HEK293 (cell line): ENCODE measurements around the gene CHKA.

Experiments used
- CTCF ChIA-PET: fragments of 350-600 bp; formaldehyde crosslinking; extraction: SDS; loops from one replicate; lab custom pipeline; 2021; ENCODE audit warnings: antibody characterized with exemption; lab: Yijun Ruan, JAX
- POLR2A ChIA-PET: fragments of 300-600 bp; formaldehyde crosslinking; extraction: SDS; loops from one replicate; lab custom pipeline; 2020; ENCODE audit warnings: antibody characterized with exemption, inconsistent platforms; lab: Yijun Ruan, JAX
- H3K27ac ChIP-seq: fragments of 200-500 bp; sonication (Bioruptor generic); 2 replicates; pipeline ENCODE4 v1.5.1; 2014; ENCODE audit warnings: low read depth, low read length, control low read depth, inconsistent platforms; ENCODE audit errors: extremely low read depth
- H3K36me3 ChIP-seq, 2 experiments: fragments of 200-500 bp in 1 of 2; sonication (Bioruptor generic) in 1 of 2; 1 replicate in 1 of 2; 2 replicates in 1 of 2; pipeline ENCODE4 v1.5.1; 2014 to 2017; ENCODE audit warnings: inconsistent platforms in 2 of 2, low read length in 2 of 2; ENCODE audit not compliant: control insufficient read depth in 2 of 2, insufficient read depth in 1 of 2
- H3K4me1 ChIP-seq: fragments of 200-500 bp; sonication (Bioruptor generic); 2 replicates; pipeline ENCODE4 v1.5.1; 2014; ENCODE audit warnings: mild to moderate bottlenecking, low read length, inconsistent platforms; ENCODE audit not compliant: control insufficient read depth, insufficient read depth
- H3K4me3 ChIP-seq: 2 replicates; pipeline ENCODE4 v1.5.1; 2011; ENCODE audit warnings: low read depth, mild to moderate bottlenecking, control low read depth, low read length, moderate library complexity
- H3K9me3 ChIP-seq: fragments of 200-500 bp; sonication (Bioruptor generic); 2 replicates; pipeline ENCODE4 v1.5.1; 2014; ENCODE audit warnings: low read depth, low read length, inconsistent platforms; ENCODE audit not compliant: control insufficient read depth, insufficient read depth
- BCL11B ChIP-seq: fragments of 450-650 bp; formaldehyde crosslinking; IDR thresholded peaks from 2 replicates; pipeline ENCODE4 v1.5.1; 2016; ENCODE audit warnings: low read depth, missing biosample characterization, missing genetic modification characterization
- FEZF1 ChIP-seq: fragments of 450-650 bp; formaldehyde crosslinking; IDR thresholded peaks from 2 replicates; pipeline ENCODE4 v1.5.1; 2016; ENCODE audit warnings: missing biosample characterization, missing genetic modification characterization
- GLIS1 ChIP-seq: fragments of 450-650 bp; formaldehyde crosslinking; IDR thresholded peaks from 2 replicates; pipeline ENCODE4 v1.5.1; 2016; ENCODE audit warnings: missing biosample characterization, missing genetic modification characterization
- HIC1 ChIP-seq: fragments of 450-650 bp; formaldehyde crosslinking; IDR thresholded peaks from 2 replicates; pipeline ENCODE4 v1.5.1; 2016; ENCODE audit warnings: missing biosample characterization, missing genetic modification characterization
- IKZF3 ChIP-seq: fragments of 450-650 bp; IDR thresholded peaks from 2 replicates; pipeline ENCODE4 v1.5.0; 2018; ENCODE audit warnings: missing biosample characterization, mild to moderate bottlenecking, missing genetic modification characterization, moderate library complexity
- KLF17 ChIP-seq: fragments of 450-650 bp; formaldehyde crosslinking; IDR thresholded peaks from 2 replicates; pipeline ENCODE4 v1.5.1; 2016; ENCODE audit warnings: missing biosample characterization, missing genetic modification characterization
- OSR2 ChIP-seq: fragments of 450-650 bp; formaldehyde crosslinking; IDR thresholded peaks from 2 replicates; pipeline ENCODE4 v1.5.1; 2016; ENCODE audit warnings: missing biosample characterization, missing genetic modification characterization
- ZFP41 ChIP-seq: fragments of 450-650 bp; formaldehyde crosslinking; IDR thresholded peaks from 2 replicates; pipeline ENCODE4 v1.5.1; 2016; ENCODE audit warnings: missing biosample characterization, missing genetic modification characterization, borderline replicate concordance
- ZIC2 ChIP-seq: fragments of 450-650 bp; formaldehyde crosslinking; IDR thresholded peaks from 2 replicates; pipeline ENCODE4 v1.5.1; 2016; ENCODE audit warnings: missing biosample characterization, missing genetic modification characterization
- ZNF175 ChIP-seq: fragments of 450-650 bp; formaldehyde crosslinking; IDR thresholded peaks from 2 replicates; pipeline ENCODE4 v1.5.1; 2016; ENCODE audit warnings: missing biosample characterization, missing genetic modification characterization
- ZNF341 ChIP-seq: fragments of 450-650 bp; formaldehyde crosslinking; IDR thresholded peaks from 2 replicates; pipeline ENCODE4; 2016; ENCODE audit warnings: low read depth, missing biosample characterization, missing genetic modification characterization
- ZNF394 ChIP-seq: fragments of 450-650 bp; formaldehyde crosslinking; IDR thresholded peaks from 2 replicates; pipeline ENCODE4 v1.5.1; 2016; ENCODE audit warnings: missing biosample characterization, missing genetic modification characterization, mild to moderate bottlenecking, moderate library complexity, borderline replicate concordance
- ZNF600 ChIP-seq: fragments of 450-650 bp; formaldehyde crosslinking; IDR thresholded peaks from 2 replicates; pipeline ENCODE4 v1.5.1; 2016; ENCODE audit warnings: missing biosample characterization, missing genetic modification characterization
- ZNF629 ChIP-seq: fragments of 450-650 bp; formaldehyde crosslinking; IDR thresholded peaks from 2 replicates; pipeline ENCODE4 v1.5.1; 2017; ENCODE audit warnings: missing biosample characterization, missing genetic modification characterization
- ZSCAN4 ChIP-seq: fragments of 450-650 bp; formaldehyde crosslinking; IDR thresholded peaks from 2 replicates; pipeline ENCODE4 v1.5.1; 2017; ENCODE audit warnings: missing biosample characterization, missing genetic modification characterization
- TF ChIP-seq, protein P1 (sequence below): fragments of 450-650 bp; formaldehyde crosslinking; IDR thresholded peaks from 2 replicates; pipeline ENCODE4 v1.5.1; 2016; ENCODE audit warnings: missing biosample characterization, missing genetic modification characterization

The CHKA gene

GRCh38 chr11:68053117-68053516, 68.1 kb downstream of the CHKA start:
- TF ChIP-seq GLIS1 (tag by site-specific recombination) (peak; percentile 27; the same call in 1 of the 2 replicates), ZNF394 (tag by site-specific recombination) (0 out of 2 replicates have a peak, but pooled peaks have one; percentile 23), ZNF341 (tag by site-specific recombination) (no peak), HIC1 (tag by site-specific recombination) (no peak), ZIC2 (tag by site-specific recombination) (peak; percentile 37; the same call in 1 of the 2 replicates), ZNF600 (tag by site-specific recombination) (peak; percentile 51; the same call in 1 of the 2 replicates), FEZF1 (tag by site-specific recombination) (0 out of 2 replicates have a peak, but pooled peaks have one; percentile 7)
- TF ChIP-seq, all 188 proteins: peak for 5
- Histone ChIP-seq H3K4me1 (no peaks in the 10 kb centered on the region), H3K27ac (no peak overlapping the region), H3K36me3 (peaks cover 0 to 36% of the 10 kb centered on the region in 2 experiments; a peak in 2 of 3 replicates), H3K9me3 (no peaks in the 10 kb centered on the region), H3K4me3 (no peak overlapping the region)
- POLR2A ChIA-PET: no interaction called here
- CTCF ChIA-PET: interaction anchor here (0.6 kb wide), 1 partner anchor 84 kb away, joined by 3 read pairs; no protein-coding TSS in a partner anchor

GRCh38 chr11:68052137-68052873, 68.9 kb downstream of the CHKA start:
- Histone ChIP-seq H3K27ac (no peak overlapping the region), H3K36me3 (peaks cover 0 to 34% of the 10 kb centered on the region in 2 experiments; a peak in 1 of 3 replicates), H3K4me1 (no peaks in the 10 kb centered on the region), H3K4me3 (no peak overlapping the region), H3K9me3 (no peaks in the 10 kb centered on the region)
- ChIA-PET POLR2A (interaction anchor here (0.7 to 0.9 kb wide), 2 partner anchors 9 to 12 kb away, joined by 3 to 4 read pairs; no protein-coding TSS in a partner anchor), CTCF (interaction anchor here (0.6 to 0.9 kb wide), 4 partner anchors 83 to 159 kb away, joined by 3 read pairs; no protein-coding TSS in a partner anchor)
- TF ChIP-seq ZFP41 (tag by site-specific recombination) (no peak), IKZF3 (tag by site-specific recombination) (no peak), ZSCAN4 (tag by site-specific recombination) (no peak), ZNF629 (tag by site-specific recombination) (no peak), OSR2 (no peak), KLF17 (tag by site-specific recombination) (no peak), BCL11B (tag by site-specific recombination) (no peak), ZNF175 (tag by site-specific recombination) (no peak)
- TF ChIP-seq, protein P1, sequence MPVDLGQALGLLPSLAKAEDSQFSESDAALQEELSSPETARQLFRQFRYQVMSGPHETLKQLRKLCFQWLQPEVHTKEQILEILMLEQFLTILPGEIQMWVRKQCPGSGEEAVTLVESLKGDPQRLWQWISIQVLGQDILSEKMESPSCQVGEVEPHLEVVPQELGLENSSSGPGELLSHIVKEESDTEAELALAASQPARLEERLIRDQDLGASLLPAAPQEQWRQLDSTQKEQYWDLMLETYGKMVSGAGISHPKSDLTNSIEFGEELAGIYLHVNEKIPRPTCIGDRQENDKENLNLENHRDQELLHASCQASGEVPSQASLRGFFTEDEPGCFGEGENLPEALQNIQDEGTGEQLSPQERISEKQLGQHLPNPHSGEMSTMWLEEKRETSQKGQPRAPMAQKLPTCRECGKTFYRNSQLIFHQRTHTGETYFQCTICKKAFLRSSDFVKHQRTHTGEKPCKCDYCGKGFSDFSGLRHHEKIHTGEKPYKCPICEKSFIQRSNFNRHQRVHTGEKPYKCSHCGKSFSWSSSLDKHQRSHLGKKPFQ (tag by site-specific recombination): no peak
